Measurements from ENCODE around the gene DVL2. TPM values are rescaled to one million over a fixed set of nuclear protein-coding genes. Genes with fewer than 3 reads are reported as not detected.

DVL2 gene
- total RNA-seq, 1 experiment from 2014 or later: 82.9 TPM

DNA sequence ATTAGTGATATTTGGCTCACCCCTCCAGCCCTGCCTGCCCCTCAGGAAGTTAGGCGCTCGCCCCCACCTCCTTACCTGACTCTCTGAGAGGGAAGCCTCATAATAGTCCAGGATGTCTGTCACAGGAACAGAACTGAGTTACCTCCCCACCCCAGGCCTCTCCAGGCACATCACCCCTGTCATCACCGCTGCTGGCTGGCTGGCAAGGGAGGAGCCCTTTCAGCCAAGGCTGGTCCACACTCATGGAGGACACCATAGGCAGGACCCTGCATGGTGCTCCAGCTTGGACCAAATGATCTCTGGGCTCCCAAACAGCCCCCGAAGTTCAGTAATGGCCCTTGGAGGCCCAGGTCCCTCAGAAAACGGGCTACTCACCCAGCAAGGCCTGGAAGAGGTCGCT lies 16.2 kb downstream of the DVL2 start:
- TF ChIP-seq, protein P1, sequence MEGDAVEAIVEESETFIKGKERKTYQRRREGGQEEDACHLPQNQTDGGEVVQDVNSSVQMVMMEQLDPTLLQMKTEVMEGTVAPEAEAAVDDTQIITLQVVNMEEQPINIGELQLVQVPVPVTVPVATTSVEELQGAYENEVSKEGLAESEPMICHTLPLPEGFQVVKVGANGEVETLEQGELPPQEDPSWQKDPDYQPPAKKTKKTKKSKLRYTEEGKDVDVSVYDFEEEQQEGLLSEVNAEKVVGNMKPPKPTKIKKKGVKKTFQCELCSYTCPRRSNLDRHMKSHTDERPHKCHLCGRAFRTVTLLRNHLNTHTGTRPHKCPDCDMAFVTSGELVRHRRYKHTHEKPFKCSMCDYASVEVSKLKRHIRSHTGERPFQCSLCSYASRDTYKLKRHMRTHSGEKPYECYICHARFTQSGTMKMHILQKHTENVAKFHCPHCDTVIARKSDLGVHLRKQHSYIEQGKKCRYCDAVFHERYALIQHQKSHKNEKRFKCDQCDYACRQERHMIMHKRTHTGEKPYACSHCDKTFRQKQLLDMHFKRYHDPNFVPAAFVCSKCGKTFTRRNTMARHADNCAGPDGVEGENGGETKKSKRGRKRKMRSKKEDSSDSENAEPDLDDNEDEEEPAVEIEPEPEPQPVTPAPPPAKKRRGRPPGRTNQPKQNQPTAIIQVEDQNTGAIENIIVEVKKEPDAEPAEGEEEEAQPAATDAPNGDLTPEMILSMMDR (conservative IDR thresholded peaks at IDR 0.05): no peak
- H3K79me2 ChIP-seq (ENCODE audit: insufficient read depth, low read length): no peaks in the 10 kb centered on the region
- H3K14ac ChIP-seq (ENCODE audit: insufficient read depth, low read length): no peak overlapping the region
- no peak overlapping the region for H3K56ac ChIP-seq (ENCODE audit: insufficient read length, low read depth, low read length)
- H3K27ac ChIP-seq (ENCODE audit: insufficient read length, low read depth, low read length): no peak overlapping the region
- no peak overlapping the region for H3K9ac ChIP-seq (ENCODE audit: extremely low read depth, insufficient read length, low read length)
- Mint-ChIP-seq H3K4me1 (peaks cover 58 to 61% of the 10 kb centered on the region in 2 experiments), H3K27ac (peak overlapping the region in 1 of 3 experiments; percentile 23; a peak in 1 of 7 replicates), H3K27me3 (ENCODE audit: low read depth) (no peaks in the 10 kb centered on the region; the same call in none of the 2 replicates), H3K9me3 (no peaks in the 10 kb centered on the region; a peak in 1 of 5 replicates), H3K36me3 (ENCODE audit: insufficient read depth in 1 of 3, low read depth in 3 of 3) (peaks cover 8 to 29% (median 21%) of the 10 kb centered on the region in 3 experiments; a peak in 6 of 7 replicates), H3K4me3 (peak overlapping the region; percentile 95 to 97)
- no peaks in the 10 kb centered on the region for H3K27me3 ChIP-seq (ENCODE audit: insufficient read depth, low read length)
- no peak overlapping the region for H2AK5ac ChIP-seq (ENCODE audit: insufficient read length, low read length)
- no peak overlapping the region for H4K91ac ChIP-seq (ENCODE audit: insufficient read length, low read depth, low read length)
- H2AFZ ChIP-seq (ENCODE audit: low read length): no peak overlapping the region
- peaks cover 23% of the 10 kb centered on the region for H3K23me2 ChIP-seq (ENCODE audit: insufficient read length, low read depth, low read length, poor library complexity, severe bottlenecking)
- H3K18ac ChIP-seq (ENCODE audit: insufficient read length, low read depth, low read length): no peak overlapping the region
- H3K4me2 ChIP-seq (ENCODE audit: insufficient read depth, insufficient read length, low read length): peak overlapping the region; percentile 40
- H4K8ac ChIP-seq (replicated peaks; ENCODE audit: insufficient read length, low read depth, low read length): no peak overlapping the region
- no peak overlapping the region for H2BK20ac ChIP-seq (ENCODE audit: low read depth, low read length, poor library complexity, severe bottlenecking)
- DNase-seq: no peak
- no peak overlapping the region for H2BK120ac ChIP-seq (ENCODE audit: low read depth, low read length, poor library complexity, severe bottlenecking)
- no peak overlapping the region for H3K4ac ChIP-seq (ENCODE audit: low read depth, low read length)
- no peak overlapping the region for H4K5ac ChIP-seq (ENCODE audit: insufficient read length, low read depth, low read length)
- no peaks in the 10 kb centered on the region for H3K79me1 ChIP-seq (ENCODE audit: insufficient read depth, low read depth, low read length, poor library complexity, severe bottlenecking)
- no peaks in the 10 kb centered on the region for H3K9me3 ChIP-seq (ENCODE audit: control insufficient read depth, low read depth, low read length)
- no peaks in the 10 kb centered on the region; the same call in 1 of the 2 replicates for H3K4me1 ChIP-seq (ENCODE audit: insufficient read depth, low read length)
- H3K23ac ChIP-seq (ENCODE audit: insufficient read length, low read depth, low read length): no peak overlapping the region
- H3T11ph ChIP-seq (ENCODE audit: low read length): no peak overlapping the region
- no peaks in the 10 kb centered on the region for H4K20me1 ChIP-seq (ENCODE audit: control insufficient read depth, insufficient read depth, insufficient read length)
- WGBS (ENCODE audit: extremely low coverage, insufficient read length, low lambda C conversion rate): no CpG with 5 or more reads among the region's 6 CpGs
- H2BK12ac ChIP-seq (ENCODE audit: insufficient read length, low read depth, low read length): no peak overlapping the region
- no peak overlapping the region for H2BK5ac ChIP-seq (ENCODE audit: insufficient read length, low read length)
- no peak overlapping the region for H2BK15ac ChIP-seq (ENCODE audit: low read depth, low read length)

Measured in H9 (cell line).